Right cardiac atrium (tissue), 5 donors: ENCODE results near the gene HGD. TPM values are rescaled to one million over a fixed set of nuclear protein-coding genes. Genes with fewer than 3 reads are reported as not detected.
A peak's percentile ranks its signal among the peaks of the same experiment; 100 is the strongest.

Experiments used
- ATAC-seq, 2 donors: fragments of 200-7000 bp; cut with Tn5 transposase; one replicate each; pipeline versions ENCODE4 v1.8.0 to v1.9.1; 2020; ENCODE audit warnings: moderate library complexity in 2 of 2, mild to moderate bottlenecking in 1 of 2
- DNase-seq, 3 donors: peaks; one replicate each; pipeline ENCODE4 v3.0.0-alpha.2; 2020
- H3K27ac ChIP-seq: one replicate; pipeline ENCODE4 v1.5.1; 2013; ENCODE audit warnings: mild to moderate bottlenecking, low read length, control low read depth, moderate library complexity
- H3K27me3 ChIP-seq: one replicate; pipeline ENCODE4 v1.6.1; 2013; ENCODE audit not compliant: control insufficient read depth, insufficient read depth
- H3K4me1 ChIP-seq: one replicate; pipeline ENCODE4 v1.6.1; 2013; ENCODE audit warnings: low read length; ENCODE audit not compliant: control insufficient read depth, insufficient read depth
- H3K4me3 ChIP-seq: one replicate; pipeline ENCODE4 v1.5.1; 2013; ENCODE audit warnings: low read length, control low read depth
- H3K9me3 ChIP-seq: one replicate; pipeline ENCODE4 v1.6.1; 2013; ENCODE audit warnings: low read length; ENCODE audit not compliant: control insufficient read depth
- WGBS: extraction: QIAGEN DNeasy Blood & Tissue Kit; methylation state at CpG from one replicate; pipeline ENCODE4 v1.1.7; 2013; 5-methylcytosine and 5-hydroxymethylcytosine counted together
- intact Hi-C, 4 donors: fragments of 100-400 bp; cut with DNase I; formaldehyde crosslinking; loops; one replicate each; pipeline versions ENCODE4 v1.11.0 to v1.14.0; 2022 to 2023
- polyA plus RNA-seq: library from polyadenylated mRNA; stranded (reverse); fragments of 200-250 nt; gene quantifications from one replicate; pipeline ENCODE4 v1.2.3, GENCODE V29; 2013
- total RNA-seq, 4 donors: library from RNA; stranded (reverse); fragmentation: NEBNext Ultra II Directional; extraction: Animal tissue kit (Norgen Biotek cat#: 25700); gene quantifications; one replicate each; pipeline ENCODE4 v1.2.1, GENCODE V29; 2021
- donor health status: healthy with polysubstance abuse.
- donor health status: DM: no; HTN: yes; CAD: no.
- donor health status: DM: no; HTN: no; CAD: no.
- donor health status: DM: no; HTN: yes; CAD: no; lungs with severe emphysema.
- donor health status: DM: yes; HTN: yes; CAD: no.

The HGD gene
- total and polyA plus RNA-seq, 5 donors, result 0.07 to 0.50 (median 0.11) TPM; not detected in 2

DNA sequence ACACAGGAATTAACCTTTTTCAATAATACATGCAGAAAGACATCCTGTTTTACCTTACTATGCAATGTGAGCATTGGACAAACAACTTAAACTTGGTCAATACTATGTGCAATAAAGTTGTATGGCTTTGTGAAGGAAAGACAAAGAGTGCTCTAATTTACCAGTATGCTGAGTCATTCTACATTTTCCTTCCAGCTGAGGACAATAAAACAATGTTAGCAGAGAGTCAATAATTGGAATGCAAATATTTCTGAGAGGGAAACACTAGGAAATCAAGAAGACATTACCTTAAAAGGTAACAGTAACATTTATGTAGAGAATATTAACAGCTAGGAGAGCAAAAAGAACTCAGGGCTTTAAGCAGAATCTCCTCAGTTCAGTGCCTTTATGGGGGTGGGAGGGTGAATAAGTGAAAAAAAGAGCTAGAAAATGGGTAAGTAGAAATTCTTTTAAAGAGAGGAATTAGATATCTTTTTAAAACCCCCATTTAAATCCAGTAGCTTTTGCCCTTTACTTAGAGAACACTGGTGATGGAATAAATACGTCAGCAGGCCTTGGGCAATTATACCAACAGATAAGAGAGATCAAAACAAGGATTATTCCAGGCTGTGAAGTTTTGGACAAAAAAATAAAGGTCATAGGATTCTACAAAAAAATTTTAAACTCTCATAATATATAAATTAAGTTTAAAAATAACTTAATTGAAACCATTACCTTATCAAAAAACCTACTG lies 11.6 kb upstream of the HGD start:
- no peak for ATAC-seq
- no peak overlapping the region for H3K4me3 ChIP-seq
- intact Hi-C loops, result no loop called here
- no peaks in the 10 kb centered on the region for H3K9me3 ChIP-seq
- 91% methylated on average over 1 of the region's 1 CpG for WGBS
- H3K4me1 ChIP-seq, result no peaks in the 10 kb centered on the region
- H3K27ac ChIP-seq, result no peak overlapping the region
- no peaks in the 10 kb centered on the region for H3K27me3 ChIP-seq
- no peak for DNase-seq

DNA sequence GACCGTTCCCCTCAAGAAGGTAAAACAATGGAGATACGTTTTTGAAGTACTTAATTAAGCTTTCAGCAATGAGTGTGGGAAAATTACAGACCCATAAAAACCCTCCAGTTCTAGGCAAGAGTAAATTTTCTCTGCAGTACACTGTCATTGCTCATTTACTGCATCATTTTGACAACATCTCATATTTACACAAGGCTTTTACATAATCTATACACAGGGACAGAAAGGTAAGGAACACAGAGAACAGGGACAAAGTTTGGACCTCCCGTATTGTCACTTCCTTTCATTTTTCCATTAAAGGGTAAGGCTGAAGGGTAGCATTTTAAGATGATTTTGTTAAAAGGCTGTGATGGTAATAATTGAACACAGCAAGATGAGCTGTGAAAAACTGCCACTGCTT lies 7.4 kb upstream of the HGD start:
- no peak overlapping the region for H3K27ac ChIP-seq
- no peaks in the 10 kb centered on the region for H3K9me3 ChIP-seq
- H3K4me3 ChIP-seq, result no peak overlapping the region
- ATAC-seq (no peak), DNase-seq (no peak)
- H3K4me1 ChIP-seq, result no peaks in the 10 kb centered on the region
- intact Hi-C loops, result no loop called here
- WGBS, result 86% methylated on average over 3 of the region's 3 CpGs
- no peaks in the 10 kb centered on the region for H3K27me3 ChIP-seq

DNA sequence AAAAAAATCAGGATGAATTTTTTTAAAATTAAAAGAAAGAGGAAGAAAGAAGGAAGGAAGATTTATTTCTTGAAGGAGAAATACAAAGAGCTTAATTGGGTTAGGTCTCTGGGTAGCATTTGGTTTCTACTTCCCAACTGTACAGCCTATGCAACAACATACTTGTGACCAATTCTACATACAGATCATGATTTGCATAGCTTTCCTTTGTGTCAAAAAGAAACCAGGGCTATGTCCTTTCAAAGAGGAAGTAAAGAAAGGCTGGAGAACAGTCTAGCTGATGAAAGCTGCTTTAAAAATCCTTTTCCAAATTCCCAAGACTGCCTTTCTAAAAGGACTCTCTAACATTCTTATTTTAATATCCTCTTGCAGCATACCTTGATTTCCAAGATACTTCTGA lies 6.1 kb upstream of the HGD start:
- intact Hi-C loops, result no loop called here
- Histone ChIP-seq H3K27ac (no peak overlapping the region), H3K4me3 (no peak overlapping the region), H3K4me1 (no peaks in the 10 kb centered on the region), H3K9me3 (no peaks in the 10 kb centered on the region), H3K27me3 (no peaks in the 10 kb centered on the region)
- DNase-seq (no peak), ATAC-seq (no peak)

DNA sequence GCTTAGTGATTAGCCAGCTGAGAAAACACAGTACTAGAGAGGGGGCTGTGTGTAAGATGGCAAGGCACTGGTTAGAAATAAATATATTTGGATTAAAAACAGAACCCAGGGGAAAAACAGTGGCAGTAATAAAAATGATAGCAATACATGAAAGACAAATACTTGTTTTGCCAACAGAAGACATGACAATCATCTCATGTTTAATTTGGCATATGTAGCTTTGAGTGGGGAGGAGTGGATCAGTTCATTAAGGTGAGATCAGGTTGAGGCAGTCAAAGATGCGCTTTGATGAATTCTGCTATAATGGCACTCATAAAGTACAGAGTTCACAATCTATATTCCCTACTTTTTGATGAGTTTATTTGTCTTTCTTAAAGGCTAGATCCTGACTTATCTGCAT lies 3.4 kb upstream of the HGD start:
- WGBS, result 98% methylated on average over 1 of the region's 1 CpG
- Histone ChIP-seq H3K4me3 (no peak overlapping the region), H3K27me3 (no peaks in the 10 kb centered on the region), H3K27ac (no peak overlapping the region), H3K4me1 (no peaks in the 10 kb centered on the region), H3K9me3 (no peaks in the 10 kb centered on the region)
- intact Hi-C loops, result no loop called here
- DNase-seq (no peak), ATAC-seq (no peak)

DNA sequence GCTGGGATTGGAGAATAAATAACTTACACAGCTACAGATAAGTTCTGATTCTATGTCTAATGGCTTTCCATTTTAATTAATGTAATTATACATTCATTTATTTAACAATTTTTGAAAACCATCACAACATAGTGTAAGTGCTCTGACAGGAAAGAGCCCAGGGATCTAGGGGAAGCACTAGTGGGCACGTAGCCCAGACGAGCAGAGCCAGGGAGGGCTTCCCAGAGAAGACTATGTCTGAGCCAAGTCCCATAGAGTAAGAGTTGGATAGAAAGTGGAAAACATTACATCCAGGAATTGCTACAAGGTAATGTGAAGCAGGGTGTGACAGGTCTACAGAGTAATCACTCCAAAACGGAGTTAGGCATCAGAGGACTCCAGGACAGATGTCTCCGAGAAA lies 2.9 kb upstream of the HGD start:
- Histone ChIP-seq H3K4me3 (no peak overlapping the region), H3K9me3 (no peaks in the 10 kb centered on the region), H3K27me3 (no peaks in the 10 kb centered on the region), H3K4me1 (no peaks in the 10 kb centered on the region), H3K27ac (no peak overlapping the region)
- WGBS, result 60% methylated on average over 4 of the region's 4 CpGs
- no peak for ATAC-seq
- peak in 1 of 3 donors; percentile 31 for DNase-seq
- intact Hi-C loops, result no loop called here

DNA sequence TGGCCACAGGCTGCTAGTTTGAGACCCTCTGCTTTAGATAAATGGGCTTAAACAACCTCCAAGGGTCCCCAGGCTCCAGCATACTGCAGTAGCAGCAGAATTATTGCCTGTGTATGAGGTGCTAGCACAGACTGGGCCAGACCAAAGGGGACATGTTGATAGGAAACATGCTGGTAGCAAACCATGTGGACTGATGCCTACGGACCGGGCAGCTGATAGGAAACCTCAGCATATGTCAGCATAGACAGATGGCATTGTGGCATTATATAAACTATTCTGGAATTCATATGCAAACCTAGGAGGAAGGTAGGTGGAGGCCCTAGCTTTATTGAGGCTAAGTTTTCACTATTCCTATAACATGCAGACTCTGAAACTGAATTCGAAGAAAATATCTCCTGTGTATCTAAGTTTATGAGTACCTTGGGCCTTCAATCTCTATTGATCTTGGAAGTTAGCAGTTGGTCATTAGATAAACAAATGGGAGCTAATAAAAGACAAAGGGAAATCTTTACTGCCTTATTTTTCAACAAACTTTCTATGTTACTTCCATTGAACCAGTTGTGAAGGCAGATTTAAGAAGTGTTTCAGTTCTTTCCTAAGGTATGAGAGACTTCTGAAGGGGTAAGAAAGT lies 1.7 kb upstream of the HGD start:
- WGBS, result 89% methylated on average over 3 of the region's 3 CpGs
- ATAC-seq (no peak), DNase-seq (no peak)
- Histone ChIP-seq H3K4me1 (no peaks in the 10 kb centered on the region), H3K9me3 (no peaks in the 10 kb centered on the region), H3K4me3 (no peak overlapping the region), H3K27me3 (no peaks in the 10 kb centered on the region), H3K27ac (no peak overlapping the region)
- intact Hi-C loops, result no loop called here

DNA sequence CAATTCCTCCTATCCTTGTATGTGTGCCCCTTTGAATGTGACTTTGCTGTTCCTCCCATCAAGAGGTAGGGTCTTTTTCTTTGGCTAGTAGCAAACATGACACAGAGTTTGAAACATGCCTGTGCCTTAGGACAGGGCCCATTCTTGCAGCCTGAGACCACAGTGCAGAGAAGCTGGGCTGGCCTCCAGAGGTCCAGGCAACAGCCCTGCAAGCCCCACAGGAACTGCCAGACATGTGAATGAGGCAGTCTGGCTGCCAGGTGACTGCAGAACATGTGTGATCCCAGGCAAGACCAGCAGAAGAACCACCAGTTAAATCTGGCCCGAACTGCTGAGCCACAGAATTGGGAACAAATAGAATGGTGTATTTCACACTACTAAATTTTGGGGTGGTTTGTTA lies 1.2 kb upstream of the HGD start:
- no peaks in the 10 kb centered on the region for H3K4me1 ChIP-seq
- no peak overlapping the region for H3K4me3 ChIP-seq
- no peak overlapping the region for H3K27ac ChIP-seq
- 85% methylated on average over 1 of the region's 1 CpG for WGBS
- no peaks in the 10 kb centered on the region for H3K27me3 ChIP-seq
- DNase-seq, result peak in 1 of 3 donors; percentile 50
- intact Hi-C loops, result no loop called here
- no peak for ATAC-seq
- no peaks in the 10 kb centered on the region for H3K9me3 ChIP-seq

DNA sequence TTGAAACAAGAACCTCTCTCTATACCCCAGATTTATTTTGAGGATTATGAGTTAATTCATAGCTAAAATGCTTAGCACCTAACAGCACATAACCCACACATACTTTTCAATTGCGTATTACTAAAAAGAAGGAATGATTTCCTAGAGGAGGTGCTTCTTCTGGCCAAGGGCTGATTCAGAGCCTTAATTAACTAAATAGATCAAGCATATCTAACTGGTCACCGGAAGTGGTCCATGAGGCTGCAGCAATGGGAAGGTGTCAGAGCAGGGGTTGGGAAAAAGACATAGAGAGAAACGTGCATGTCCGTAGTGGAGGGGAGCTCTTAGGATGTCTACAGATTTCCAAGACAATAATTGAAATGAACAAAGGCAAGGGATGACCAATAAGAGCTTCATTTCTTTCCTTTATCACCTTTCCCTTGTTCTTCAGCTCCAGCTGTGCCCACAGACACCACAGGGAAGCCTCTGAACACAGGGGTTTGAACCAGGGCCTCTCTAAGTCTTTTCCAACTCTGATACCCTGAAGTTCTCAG lies 467 bp downstream of the HGD start:
- intact Hi-C loops, result no loop called here
- H3K4me3 ChIP-seq, result no peak overlapping the region
- 95% methylated on average over 4 of the region's 4 CpGs for WGBS
- no peak overlapping the region for H3K27ac ChIP-seq
- H3K9me3 ChIP-seq, result no peaks in the 10 kb centered on the region
- no peaks in the 10 kb centered on the region for H3K4me1 ChIP-seq
- no peak for ATAC-seq
- H3K27me3 ChIP-seq, result no peaks in the 10 kb centered on the region
- no peak for DNase-seq

DNA sequence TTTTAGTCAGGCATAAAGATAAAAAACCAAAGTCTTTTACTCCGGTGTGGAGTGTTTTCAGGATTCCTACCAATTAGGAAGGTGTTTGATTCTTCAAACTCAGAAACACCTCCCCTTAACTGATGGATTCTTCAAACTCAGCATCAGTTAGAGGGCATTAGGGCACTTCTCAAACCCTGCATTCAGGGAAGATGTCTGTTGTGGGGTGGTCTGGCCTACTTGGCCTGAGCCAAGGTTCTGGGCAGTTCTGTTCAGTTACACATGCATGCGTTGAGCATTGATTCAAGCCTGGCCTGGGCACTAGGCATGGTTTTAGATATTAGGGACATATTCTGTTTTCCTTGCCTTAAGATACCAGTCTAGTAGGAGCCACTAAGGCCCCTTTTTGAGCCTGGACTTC lies 1.0 kb downstream of the HGD start:
- Histone ChIP-seq H3K4me3 (no peak overlapping the region), H3K9me3 (no peaks in the 10 kb centered on the region), H3K27me3 (no peaks in the 10 kb centered on the region), H3K27ac (no peak overlapping the region), H3K4me1 (no peaks in the 10 kb centered on the region)
- intact Hi-C loops, result no loop called here
- ATAC-seq (no peak), DNase-seq (no peak)
- 95% methylated on average over 2 of the region's 2 CpGs for WGBS

DNA sequence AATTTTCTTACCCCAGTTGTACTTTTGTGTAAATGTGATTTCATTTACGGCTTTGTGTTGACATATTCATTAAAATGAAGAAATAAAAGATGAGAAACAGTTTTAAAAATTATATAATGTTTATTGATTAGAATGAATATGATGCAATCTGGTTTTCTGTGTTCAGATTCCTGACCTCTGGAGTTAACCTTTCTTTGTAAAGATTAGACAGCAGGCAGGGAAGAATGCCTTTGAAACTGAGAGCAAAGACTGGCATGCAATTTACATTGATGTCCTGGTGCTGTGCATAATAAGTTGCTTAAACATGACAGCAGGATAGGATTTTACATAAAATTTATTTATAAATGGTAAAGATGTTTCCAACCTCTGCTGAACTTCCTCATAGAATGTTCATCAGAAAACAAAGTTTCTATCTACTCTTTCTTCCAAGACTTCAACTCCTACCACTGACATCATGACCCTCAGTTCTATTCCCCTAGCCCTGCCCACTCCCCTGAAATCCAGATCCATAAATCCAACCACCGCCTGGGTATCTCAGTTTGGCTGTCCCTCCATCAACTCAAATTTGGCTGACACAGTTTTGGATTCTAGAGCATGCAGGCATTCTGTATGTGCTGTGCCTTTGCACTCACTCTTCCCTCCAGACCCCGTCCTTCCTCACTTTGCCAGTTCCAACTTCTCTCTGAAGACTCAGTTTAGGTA lies 1.7 kb downstream of the HGD start:
- 94% methylated on average over 3 of the region's 3 CpGs for WGBS
- ATAC-seq, result no peak
- Histone ChIP-seq H3K4me1 (no peaks in the 10 kb centered on the region), H3K4me3 (no peak overlapping the region), H3K27ac (no peak overlapping the region), H3K27me3 (no peaks in the 10 kb centered on the region), H3K9me3 (no peaks in the 10 kb centered on the region)
- DNase-seq, result no peak
- intact Hi-C loops, result no loop called here

DNA sequence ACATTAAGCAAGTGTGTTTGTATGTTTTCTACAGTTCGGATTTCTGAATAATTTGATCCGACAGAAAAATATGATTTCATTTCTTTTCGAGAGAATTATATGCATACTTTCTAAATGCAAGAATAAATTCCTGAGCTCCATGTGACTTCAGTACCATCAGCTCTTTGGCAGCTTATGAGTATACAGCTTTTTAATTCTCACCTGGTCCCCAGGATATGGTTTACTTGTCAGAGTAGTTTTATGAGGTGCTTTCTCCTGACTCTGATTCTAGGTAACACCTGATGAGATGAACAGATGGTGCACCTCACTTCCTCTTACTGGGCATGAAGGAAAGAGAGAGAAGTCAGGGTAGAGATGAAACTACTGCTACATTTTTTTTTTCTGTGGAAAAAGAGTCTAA lies 3.1 kb downstream of the HGD start:
- 49% methylated on average over 3 of the region's 3 CpGs for WGBS
- H3K27me3 ChIP-seq, result no peaks in the 10 kb centered on the region
- no peak for DNase-seq
- H3K4me1 ChIP-seq, result no peaks in the 10 kb centered on the region
- no peak overlapping the region for H3K27ac ChIP-seq
- intact Hi-C loops, result no loop called here
- ATAC-seq, result no peak
- H3K9me3 ChIP-seq, result no peaks in the 10 kb centered on the region
- no peak overlapping the region for H3K4me3 ChIP-seq
